ENCODE results near the gene NAA35. TPM values are rescaled to one million over a fixed set of nuclear protein-coding genes. Genes with fewer than 3 reads are reported as not detected.

NAA35 gene
- total RNA-seq, 4 donors from 2014 or later = 17.2 to 25.8 (median 18.1) TPM

- TF ChIP-seq, protein P1, sequence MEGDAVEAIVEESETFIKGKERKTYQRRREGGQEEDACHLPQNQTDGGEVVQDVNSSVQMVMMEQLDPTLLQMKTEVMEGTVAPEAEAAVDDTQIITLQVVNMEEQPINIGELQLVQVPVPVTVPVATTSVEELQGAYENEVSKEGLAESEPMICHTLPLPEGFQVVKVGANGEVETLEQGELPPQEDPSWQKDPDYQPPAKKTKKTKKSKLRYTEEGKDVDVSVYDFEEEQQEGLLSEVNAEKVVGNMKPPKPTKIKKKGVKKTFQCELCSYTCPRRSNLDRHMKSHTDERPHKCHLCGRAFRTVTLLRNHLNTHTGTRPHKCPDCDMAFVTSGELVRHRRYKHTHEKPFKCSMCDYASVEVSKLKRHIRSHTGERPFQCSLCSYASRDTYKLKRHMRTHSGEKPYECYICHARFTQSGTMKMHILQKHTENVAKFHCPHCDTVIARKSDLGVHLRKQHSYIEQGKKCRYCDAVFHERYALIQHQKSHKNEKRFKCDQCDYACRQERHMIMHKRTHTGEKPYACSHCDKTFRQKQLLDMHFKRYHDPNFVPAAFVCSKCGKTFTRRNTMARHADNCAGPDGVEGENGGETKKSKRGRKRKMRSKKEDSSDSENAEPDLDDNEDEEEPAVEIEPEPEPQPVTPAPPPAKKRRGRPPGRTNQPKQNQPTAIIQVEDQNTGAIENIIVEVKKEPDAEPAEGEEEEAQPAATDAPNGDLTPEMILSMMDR (IDR thresholded peaks at IDR 0.05; ENCODE audit: low read depth) = no peak
Observed at GRCh38 chr9:86069206-86069869, 128.4 kb downstream of the NAA35 start.

Other genes with a start within 250 kb of the NAA35 start
- 10 to 100 TPM; 25.6 to 36.4 (median 31.3) TPM for gene AGTPBP1, start 199.2 kb upstream of the NAA35 start, total RNA-seq
- gene GOLM1, start 158.4 kb downstream of the NAA35 start, total RNA-seq = 10 to 100 TPM in 2 of 4 donors, 1 to 10 TPM in 2; 7.7 to 19.2 (median 10.2) TPM

Data from subcutaneous adipose tissue (tissue), 4 donors.